Kidney (tissue), 14 donors: ENCODE data around the gene HAP1. TPM values are rescaled to one million over a fixed set of nuclear protein-coding genes. Genes with fewer than 3 reads are reported as not detected.

Experiments
- DNase-seq, 5 donors: peaks; one replicate each; pipeline ENCODE4 v3.0.0-alpha.2; 2013 to 2020
- FAIRE-seq: peaks from 2 replicates; lab custom pipeline; 2012; peaks lifted over from hg19 to GRCh38; lab: Jason Lieb, UNC
- H3K27ac ChIP-seq, 2 donors: one replicate each; pipeline ENCODE4 v1.7.0; 2013; ENCODE audit warnings: low read depth in 2 of 2, low read length in 2 of 2, inconsistent platforms in 1 of 2
- H3K27me3 ChIP-seq: one replicate; pipeline ENCODE4 v1.7.1; 2013; ENCODE audit warnings: low read length, inconsistent platforms; ENCODE audit not compliant: control insufficient read depth, insufficient read depth
- H3K36me3 ChIP-seq, 3 donors: one replicate each; pipeline versions ENCODE4 v1.7.0 to v1.7.1; 2013; ENCODE audit warnings: low read length in 3 of 3, control low read depth in 1 of 3, inconsistent platforms in 1 of 3; ENCODE audit not compliant: insufficient read depth in 3 of 3, control insufficient read depth in 2 of 3
- H3K4me1 ChIP-seq, 3 donors: one replicate each; pipeline versions ENCODE4 v1.7.0 to v1.7.1; 2013; ENCODE audit warnings: low read length in 3 of 3, inconsistent platforms in 1 of 3, low read depth in 1 of 3; ENCODE audit not compliant: control insufficient read depth in 2 of 3, insufficient read depth in 2 of 3
- H3K4me3 ChIP-seq, 3 donors: one replicate each; pipeline versions ENCODE4 v1.7.0 to v1.8.1; 2013; ENCODE audit warnings: low read length in 3 of 3, control low read depth in 1 of 3, inconsistent platforms in 1 of 3
- H3K9ac ChIP-seq, 3 donors: one replicate each; pipeline versions ENCODE4 v1.7.0 to v1.7.1; 2013; ENCODE audit warnings: low read length in 3 of 3, control low read depth in 1 of 3, inconsistent platforms in 1 of 3
- H3K9me3 ChIP-seq, 3 donors: one replicate each; pipeline versions ENCODE4 v1.7.0 to v1.7.1; 2013; ENCODE audit warnings: low read length in 3 of 3, control low read depth in 1 of 3, inconsistent platforms in 1 of 3; ENCODE audit not compliant: control insufficient read depth in 2 of 3, insufficient read depth in 1 of 3
- CTCF ChIP-seq: IDR thresholded peaks from 3 replicates; pipeline ENCODE4 v1.5.1; 2012; ENCODE audit warnings: mild to moderate bottlenecking, moderate library complexity, borderline replicate concordance; ENCODE audit not compliant: insufficient read depth; ENCODE audit errors: extremely low read depth
- intact Hi-C: fragments of 100-400 bp; cut with DNase I; formaldehyde crosslinking; loops from one replicate; pipeline ENCODE4 v1.11.1; 2022
- polyA plus RNA-seq: library from polyadenylated mRNA; stranded (reverse); fragments of 350-450 nt; fragmentation: Illumina TruSeq; extraction: RNeasy Lipid Tissue Mini Kit (QIAGEN cat#74804); gene quantifications from one replicate; pipeline ENCODE4 v1.2.3, GENCODE V29; 2014; ENCODE audit warnings: low read depth, low replicate concordance; ENCODE audit not compliant: insufficient read depth
- total RNA-seq: library from RNA; stranded (reverse); fragmentation: NEBNext Ultra II Directional; extraction: Animal tissue kit (Norgen Biotek cat#: 25700); gene quantifications from one replicate; pipeline ENCODE4 v1.2.1, GENCODE V29; 2021
- donor health status: control.
- donor health status: control.
- donor health status: control.
- donor health status: control.
- donor health status: control.
- donor health status: DM: yes; HTN: yes; CAD: no.
- donor health status: Normal renal cell carcinoma (clear cell type).

HAP1 gene
- total and polyA plus RNA-seq, 2 donors from 2014 or later: 0.99 to 1.3 TPM

GRCh38 chr17:41741709-41742108 is 7.3 kb upstream of the HAP1 start:
- Histone ChIP-seq H3K27me3 (peaks cover 3% of the 10 kb centered on the region), H3K9ac (no peak overlapping the region), H3K27ac (no peak overlapping the region), H3K4me1 (peaks cover 0 to 6% (median 0%) of the 10 kb centered on the region in 3 donors), H3K9me3 (no peaks in the 10 kb centered on the region), H3K4me3 (no peak overlapping the region), H3K36me3 (no peaks in the 10 kb centered on the region)
- TF ChIP-seq CTCF: no peak
- DNase-seq (no peak), FAIRE-seq (no peak)
- intact Hi-C loops: no loop called here

GRCh38 chr17:41740506-41740905 is 6.1 kb upstream of the HAP1 start:
- TF ChIP-seq CTCF: no peak

GRCh38 chr17:41739661-41740352 is 5.4 kb upstream of the HAP1 start:
- no peak for TF ChIP-seq CTCF
- Histone ChIP-seq H3K36me3 (no peaks in the 10 kb centered on the region), H3K9ac (no peak overlapping the region), H3K27me3 (peaks cover 3% of the 10 kb centered on the region), H3K27ac (no peak overlapping the region), H3K9me3 (no peaks in the 10 kb centered on the region), H3K4me3 (no peak overlapping the region), H3K4me1 (peaks cover 0 to 6% (median 0%) of the 10 kb centered on the region in 3 donors)
- intact Hi-C loops: loop anchor here (5.0 kb wide), 1 partner anchor 62 kb away; no protein-coding TSS in a partner anchor
- DNase-seq (no peak), FAIRE-seq (no peak)

More at GRCh38 chr17:41740506-41740905, 6.1 kb upstream of the HAP1 start:
- intact Hi-C loops: no loop called here
- no peak overlapping the region for H3K27ac ChIP-seq
- H3K4me1 ChIP-seq: peaks cover 0 to 6% (median 0%) of the 10 kb centered on the region in 3 donors
- H3K27me3 ChIP-seq: peaks cover 3% of the 10 kb centered on the region
- no peak for DNase-seq
- H3K9me3 ChIP-seq: no peaks in the 10 kb centered on the region
- no peaks in the 10 kb centered on the region for H3K36me3 ChIP-seq
- H3K4me3 ChIP-seq: no peak overlapping the region
- H3K9ac ChIP-seq: no peak overlapping the region
- no peak for FAIRE-seq
